ENCODE results near the gene EFHC1. TPM values are rescaled to one million over a fixed set of nuclear protein-coding genes. Genes with fewer than 3 reads are reported as not detected.
A peak's percentile ranks its signal among the peaks of the same experiment; 100 is the strongest.

The EFHC1 gene
- total RNA-seq, 1 donor from 2014 or later = 43.6 TPM

GRCh38 chr6:52557389-52558265 is 137.5 kb downstream of the EFHC1 start:
- no peak overlapping the region for H3K27ac Mint-ChIP-seq
- no peak for DNase-seq (ENCODE audit: low spot score, unreplicated experiment)
- TF ChIP-seq CTCF (IDR thresholded peaks at IDR 0.05; ENCODE audit: unreplicated experiment) = no peak
- no peak overlapping the region for H3K4me3 Mint-ChIP-seq (ENCODE audit: low read depth)
- H3K4me1 Mint-ChIP-seq (ENCODE audit: low read depth) = peaks cover 16% of the 10 kb centered on the region
- no peaks in the 10 kb centered on the region for H3K27me3 Mint-ChIP-seq
- H3K36me3 Mint-ChIP-seq (ENCODE audit: insufficient read depth) = no peaks in the 10 kb centered on the region
- no peaks in the 10 kb centered on the region for H3K9me3 Mint-ChIP-seq (ENCODE audit: low read depth)

- Mint-ChIP-seq H3K27ac (peak overlapping the region; percentile 30), H3K4me1 (ENCODE audit: low read depth) (peaks cover 14% of the 10 kb centered on the region), H3K9me3 (ENCODE audit: low read depth) (no peaks in the 10 kb centered on the region), H3K27me3 (no peaks in the 10 kb centered on the region), H3K4me3 (ENCODE audit: low read depth) (no peak overlapping the region), H3K36me3 (ENCODE audit: insufficient read depth) (no peaks in the 10 kb centered on the region)
- DNase-seq (ENCODE audit: low spot score, unreplicated experiment) = no peak
- TF ChIP-seq CTCF (IDR thresholded peaks at IDR 0.05; ENCODE audit: unreplicated experiment) = no peak
Measured at GRCh38 chr6:52558266-52559000, 138.3 kb downstream of the EFHC1 start.

GRCh38 chr6:52560462-52560861 is 140.3 kb downstream of the EFHC1 start:
- Mint-ChIP-seq H3K4me3 (ENCODE audit: low read depth) (no peak overlapping the region), H3K9me3 (ENCODE audit: low read depth) (no peaks in the 10 kb centered on the region), H3K36me3 (ENCODE audit: insufficient read depth) (no peaks in the 10 kb centered on the region), H3K27ac (no peak overlapping the region), H3K27me3 (no peaks in the 10 kb centered on the region), H3K4me1 (ENCODE audit: low read depth) (peaks cover 18% of the 10 kb centered on the region)
- TF ChIP-seq CTCF (IDR thresholded peaks at IDR 0.05; ENCODE audit: unreplicated experiment) = no peak
- no peak for DNase-seq (ENCODE audit: low spot score, unreplicated experiment)

- DNase-seq (ENCODE audit: low spot score, unreplicated experiment) = no peak
- Mint-ChIP-seq H3K27me3 (no peaks in the 10 kb centered on the region), H3K36me3 (ENCODE audit: insufficient read depth) (no peaks in the 10 kb centered on the region), H3K27ac (no peak overlapping the region), H3K9me3 (ENCODE audit: low read depth) (no peaks in the 10 kb centered on the region), H3K4me3 (ENCODE audit: low read depth) (no peak overlapping the region), H3K4me1 (ENCODE audit: low read depth) (peaks cover 16% of the 10 kb centered on the region)
- no peak for TF ChIP-seq CTCF (IDR thresholded peaks at IDR 0.05; ENCODE audit: unreplicated experiment)
Measured at GRCh38 chr6:52562911-52563310, 142.8 kb downstream of the EFHC1 start.

GRCh38 chr6:52564856-52565255 is 144.7 kb downstream of the EFHC1 start:
- H3K27me3 Mint-ChIP-seq = no peaks in the 10 kb centered on the region
- no peak for DNase-seq (ENCODE audit: low spot score, unreplicated experiment)
- H3K27ac Mint-ChIP-seq = no peak overlapping the region
- H3K9me3 Mint-ChIP-seq (ENCODE audit: low read depth) = no peaks in the 10 kb centered on the region
- H3K4me1 Mint-ChIP-seq (ENCODE audit: low read depth) = peaks cover 20% of the 10 kb centered on the region
- no peaks in the 10 kb centered on the region for H3K36me3 Mint-ChIP-seq (ENCODE audit: insufficient read depth)
- TF ChIP-seq CTCF (IDR thresholded peaks at IDR 0.05; ENCODE audit: unreplicated experiment) = no peak
- H3K4me3 Mint-ChIP-seq (ENCODE audit: low read depth) = no peak overlapping the region
